Left lung (tissue), 10 donors: ENCODE results near the gene KRT23. TPM values are rescaled to one million over a fixed set of nuclear protein-coding genes. Genes with fewer than 3 reads are reported as not detected.

ENCODE experiments used
- ATAC-seq: fragments of 200-7000 bp; cut with Tn5 transposase; one replicate; pipeline ENCODE4 v1.9.1; 2020; ENCODE audit warnings: moderate library complexity
- DNase-seq, 4 donors: peaks; one replicate each; pipeline ENCODE4 v3.0.0-alpha.2; 2013 to 2020
- H3K27ac ChIP-seq, 2 donors: fragments of 200-600 bp; sonication (generic) in 1 of 2; one replicate each; pipeline versions ENCODE4 v1.5.0 to v1.8.0; 2020 to 2021
- H3K27me3 ChIP-seq, 2 donors: fragments of 200-600 bp; sonication (generic) in 1 of 2; one replicate each; pipeline versions ENCODE4 v1.5.0 to v1.8.0; 2020 to 2021
- H3K36me3 ChIP-seq, 2 donors: fragments of 200-600 bp; sonication (generic) in 1 of 2; one replicate each; pipeline versions ENCODE4 v1.5.0 to v1.8.0; 2020 to 2021
- H3K4me1 ChIP-seq, 2 donors: fragments of 200-600 bp; one replicate each; pipeline ENCODE4 v1.8.0; 2021
- H3K4me3 ChIP-seq, 2 donors: fragments of 200-600 bp; sonication (generic) in 1 of 2; one replicate each; pipeline versions ENCODE4 v1.5.0 to v1.8.0; 2020 to 2021; ENCODE audit warnings: mild to moderate bottlenecking in 1 of 2
- H3K9me3 ChIP-seq, 2 donors: fragments of 200-600 bp; sonication (generic) in 1 of 2; one replicate each; pipeline versions ENCODE4 v1.5.0 to v1.8.0; 2020 to 2021
- CTCF ChIP-seq, 2 donors: fragments of 200-600 bp; sonication (generic) in 1 of 2; IDR thresholded peaks; one replicate each; pipeline versions ENCODE4 v1.5.0 to v1.8.0; 2021; ENCODE audit warnings: antibody characterized with exemption in 2 of 2
- intact Hi-C, 2 donors: fragments of 100-400 bp; cut with DNase I; formaldehyde crosslinking; loops; one replicate each; pipeline versions ENCODE4 v1.11.2 to v1.14.2; 2022
- polyA plus RNA-seq, 6 donors: library from polyadenylated mRNA; unstranded; fragments of 120-200 nt; gene quantifications; one replicate each; pipeline ENCODE4 v1.2.1, GENCODE V29; 2013; ENCODE audit not compliant: insufficient read length in 6 of 6
- total RNA-seq, 2 donors: library from RNA; stranded (reverse); fragmentation: NEBNext Ultra II Directional; extraction: Animal tissue kit (Norgen Biotek cat#: 25700); gene quantifications; one replicate each; pipeline ENCODE4 v1.2.1, GENCODE V29; 2021
- donor health status: DM: no; HTN: yes; CAD: no.
- donor health status: DM: no; HTN: no; CAD: no.

KRT23 gene
- total and polyA plus RNA-seq, 8 donors, result 0.09 to 5.6 (median 0.29) TPM; not detected in 1

- Histone ChIP-seq H3K36me3 (no peaks in the 10 kb centered on the region), H3K4me1 (no peaks in the 10 kb centered on the region), H3K27ac (no peak overlapping the region), H3K9me3 (no peaks in the 10 kb centered on the region), H3K27me3 (peaks cover 0 to 52% of the 10 kb centered on the region in 2 donors), H3K4me3 (no peak overlapping the region)
- DNase-seq (no peak), ATAC-seq (no peak)
- intact Hi-C loops, result no loop called here
- TF ChIP-seq CTCF (IDR thresholded peaks at IDR 0.05), result no peak
Observed at GRCh38 chr17:40945414-40945813, 8.0 kb upstream of the KRT23 start.

- ATAC-seq (no peak), DNase-seq (no peak)
- no peaks in the 10 kb centered on the region for H3K4me1 ChIP-seq
- no peak overlapping the region for H3K27ac ChIP-seq
- peaks cover 0 to 43% of the 10 kb centered on the region in 2 donors for H3K27me3 ChIP-seq
- no peak overlapping the region for H3K4me3 ChIP-seq
- H3K9me3 ChIP-seq, result no peaks in the 10 kb centered on the region
- no peak for TF ChIP-seq CTCF (IDR thresholded peaks at IDR 0.05)
- intact Hi-C loops, result no loop called here
- no peaks in the 10 kb centered on the region for H3K36me3 ChIP-seq
Observed at GRCh38 chr17:40944531-40944930, 7.1 kb upstream of the KRT23 start.

GRCh38 chr17:40942553-40942952 lies 5.1 kb upstream of the KRT23 start:
- no peaks in the 10 kb centered on the region for H3K36me3 ChIP-seq
- DNase-seq, result no peak
- ATAC-seq, result no peak
- H3K4me3 ChIP-seq, result no peak overlapping the region
- intact Hi-C loops, result no loop called here
- no peak overlapping the region for H3K27ac ChIP-seq
- TF ChIP-seq CTCF (IDR thresholded peaks at IDR 0.05), result no peak
- H3K27me3 ChIP-seq, result peaks cover 0 to 24% of the 10 kb centered on the region in 2 donors
- no peaks in the 10 kb centered on the region for H3K9me3 ChIP-seq
- no peaks in the 10 kb centered on the region for H3K4me1 ChIP-seq

GRCh38 chr17:40940266-40940665 lies 2.8 kb upstream of the KRT23 start:
- Histone ChIP-seq H3K4me3 (no peak overlapping the region), H3K4me1 (no peaks in the 10 kb centered on the region), H3K27me3 (peaks cover 0 to 3% of the 10 kb centered on the region in 2 donors), H3K27ac (no peak overlapping the region), H3K9me3 (no peaks in the 10 kb centered on the region), H3K36me3 (no peaks in the 10 kb centered on the region)
- no peak for TF ChIP-seq CTCF (IDR thresholded peaks at IDR 0.05)
- DNase-seq (no peak), ATAC-seq (no peak)
- intact Hi-C loops, result no loop called here

GRCh38 chr17:40938981-40939380 lies 1.5 kb upstream of the KRT23 start:
- H3K27ac ChIP-seq, result no peak overlapping the region
- H3K4me3 ChIP-seq, result no peak overlapping the region
- no peaks in the 10 kb centered on the region for H3K27me3 ChIP-seq
- intact Hi-C loops, result no loop called here
- H3K36me3 ChIP-seq, result no peaks in the 10 kb centered on the region
- TF ChIP-seq CTCF (IDR thresholded peaks at IDR 0.05), result no peak
- DNase-seq (no peak), ATAC-seq (no peak)
- H3K9me3 ChIP-seq, result no peaks in the 10 kb centered on the region
- H3K4me1 ChIP-seq, result no peaks in the 10 kb centered on the region
